ENCODE data around the gene CPLANE1.

DNA sequence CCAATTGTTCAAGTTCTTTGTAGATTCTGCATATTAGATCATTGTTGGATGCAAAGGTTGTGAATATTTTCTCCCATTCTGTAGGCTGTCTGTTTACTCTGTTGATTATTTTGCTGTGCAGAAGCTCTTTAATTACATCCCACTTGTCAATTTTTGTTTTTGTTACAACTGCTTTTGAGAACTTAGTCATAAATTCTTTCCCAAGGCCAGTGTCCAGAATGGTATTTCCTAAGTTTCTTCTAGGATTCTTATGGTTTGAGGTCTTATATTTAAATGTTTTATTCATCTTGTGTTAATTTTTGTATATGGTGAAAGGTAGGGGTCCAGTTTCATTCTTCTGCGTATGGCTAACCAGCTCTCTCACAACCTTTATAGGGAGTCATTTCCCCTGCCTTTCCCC is 116.5 kb downstream of the CPLANE1 start:
- TF ChIP-seq, protein P1, sequence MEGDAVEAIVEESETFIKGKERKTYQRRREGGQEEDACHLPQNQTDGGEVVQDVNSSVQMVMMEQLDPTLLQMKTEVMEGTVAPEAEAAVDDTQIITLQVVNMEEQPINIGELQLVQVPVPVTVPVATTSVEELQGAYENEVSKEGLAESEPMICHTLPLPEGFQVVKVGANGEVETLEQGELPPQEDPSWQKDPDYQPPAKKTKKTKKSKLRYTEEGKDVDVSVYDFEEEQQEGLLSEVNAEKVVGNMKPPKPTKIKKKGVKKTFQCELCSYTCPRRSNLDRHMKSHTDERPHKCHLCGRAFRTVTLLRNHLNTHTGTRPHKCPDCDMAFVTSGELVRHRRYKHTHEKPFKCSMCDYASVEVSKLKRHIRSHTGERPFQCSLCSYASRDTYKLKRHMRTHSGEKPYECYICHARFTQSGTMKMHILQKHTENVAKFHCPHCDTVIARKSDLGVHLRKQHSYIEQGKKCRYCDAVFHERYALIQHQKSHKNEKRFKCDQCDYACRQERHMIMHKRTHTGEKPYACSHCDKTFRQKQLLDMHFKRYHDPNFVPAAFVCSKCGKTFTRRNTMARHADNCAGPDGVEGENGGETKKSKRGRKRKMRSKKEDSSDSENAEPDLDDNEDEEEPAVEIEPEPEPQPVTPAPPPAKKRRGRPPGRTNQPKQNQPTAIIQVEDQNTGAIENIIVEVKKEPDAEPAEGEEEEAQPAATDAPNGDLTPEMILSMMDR (IDR thresholded peaks at IDR 0.05; ENCODE audit: insufficient read depth, low read depth, low read length): no peak
- TF ChIP-seq EZH2 (IDR thresholded peaks at IDR 0.05; ENCODE audit: insufficient read depth, low read length): no peak

Data from astrocyte (in vitro differentiated cells and primary cell).